GM12878 (cell line): ENCODE measurements around the gene MOV10L1.

Experiments used
- CREB1 ChIP-seq: IDR thresholded peaks from 2 replicates; pipeline ENCODE4 v1.6.1; 2012; ENCODE audit warnings: low read depth, mild to moderate bottlenecking, inconsistent platforms
- DPF2 ChIP-seq: fragments of 450-650 bp; IDR thresholded peaks from 2 replicates; pipeline ENCODE4 v1.6.1; 2017; ENCODE audit warnings: mild to moderate bottlenecking
- E2F4 ChIP-seq: IDR thresholded peaks from 2 replicates; pipeline ENCODE4 v1.6.1; 2012; ENCODE audit warnings: low read depth, low read length, improper control_type of control experiment
- EZH2 ChIP-seq: IDR thresholded peaks from 2 replicates; pipeline ENCODE4 v1.6.1; 2012; ENCODE audit warnings: low read depth, mild to moderate bottlenecking, control low read depth, inconsistent platforms, low read length, borderline replicate concordance; ENCODE audit not compliant: control insufficient read depth
- JUNB ChIP-seq: IDR thresholded peaks from 2 replicates; pipeline ENCODE4 v1.6.1; 2016; ENCODE audit warnings: antibody characterized with exemption, mild to moderate bottlenecking
- POLR2AphosphoS5 ChIP-seq: IDR thresholded peaks from 2 replicates; pipeline ENCODE4 v1.6.1; 2011; ENCODE audit warnings: mild to moderate bottlenecking, low read length, inconsistent platforms
- RELA ChIP-seq: fragments of 450-650 bp; IDR thresholded peaks from 2 replicates; pipeline ENCODE4 v1.8.0; 2014; ENCODE audit warnings: borderline replicate concordance; ENCODE audit not compliant: partially characterized antibody
- TAF1 ChIP-seq: IDR thresholded peaks from 2 replicates; pipeline ENCODE4 v1.6.1; 2011; ENCODE audit warnings: mild to moderate bottlenecking, low read depth, low read length, borderline replicate concordance

- TF ChIP-seq POLR2AphosphoS5 (no peak; the same call in 1 of the 2 replicates), JUNB (no peak), RELA (no peak), DPF2 (no peak), TAF1 (no peak), EZH2 (no peak), E2F4 (no peak), CREB1 (no peak)
These were observed 104.4 kb downstream of the MOV10L1 start for GRCh38 chr22:50194037-50194805.
